HEK293 (cell line): ENCODE measurements around the gene KIF22.

Experiments used
- AEBP2 ChIP-seq: fragments of 450-650 bp; formaldehyde crosslinking; IDR thresholded peaks from 2 replicates; pipeline ENCODE4 v1.5.1; 2016; ENCODE audit warnings: missing biosample characterization, missing genetic modification characterization, borderline replicate concordance
- GLI4 ChIP-seq: fragments of 450-650 bp; formaldehyde crosslinking; IDR thresholded peaks from 2 replicates; pipeline ENCODE4 v1.5.1; 2016; ENCODE audit warnings: missing biosample characterization, missing genetic modification characterization
- KLF1 ChIP-seq: fragments of 450-650 bp; formaldehyde crosslinking; IDR thresholded peaks from 2 replicates; pipeline ENCODE4 v1.5.1; 2016; ENCODE audit warnings: missing biosample characterization, missing genetic modification characterization
- PBX3 ChIP-seq: sonication (generic); formaldehyde crosslinking; IDR thresholded peaks from 2 replicates; pipeline ENCODE4 v1.8.1; 2022; ENCODE audit warnings: mild to moderate bottlenecking, moderate library complexity, missing genetic modification reagents
- SALL2 ChIP-seq: fragments of 450-650 bp; formaldehyde crosslinking; IDR thresholded peaks from 2 replicates; pipeline ENCODE4 v1.5.0; 2017; ENCODE audit warnings: missing biosample characterization, mild to moderate bottlenecking, missing genetic modification characterization, borderline replicate concordance
- ZBTB1 ChIP-seq: fragments of 450-650 bp; formaldehyde crosslinking; IDR thresholded peaks from 2 replicates; pipeline ENCODE4 v1.5.1; 2016; ENCODE audit warnings: missing biosample characterization, missing genetic modification characterization
- ZBTB21 ChIP-seq: fragments of 450-650 bp; formaldehyde crosslinking; IDR thresholded peaks from 2 replicates; pipeline ENCODE4 v1.5.1; 2017; ENCODE audit warnings: missing biosample characterization, missing genetic modification characterization
- ZBTB48 ChIP-seq: fragments of 450-650 bp; formaldehyde crosslinking; IDR thresholded peaks from 2 replicates; pipeline ENCODE4 v1.5.1; 2016; ENCODE audit warnings: missing biosample characterization, missing genetic modification characterization
- ZNF138 ChIP-seq: fragments of 450-650 bp; formaldehyde crosslinking; IDR thresholded peaks from 2 replicates; pipeline ENCODE4 v1.5.1; 2016; ENCODE audit warnings: missing biosample characterization, missing genetic modification characterization, borderline replicate concordance
- ZNF324 ChIP-seq: fragments of 450-650 bp; formaldehyde crosslinking; IDR thresholded peaks from 2 replicates; pipeline ENCODE4 v1.5.1; 2016; ENCODE audit warnings: missing biosample characterization, missing genetic modification characterization
- ZNF350 ChIP-seq: fragments of 450-650 bp; formaldehyde crosslinking; IDR thresholded peaks from 2 replicates; pipeline ENCODE4 v1.5.0; 2017; ENCODE audit warnings: missing biosample characterization, mild to moderate bottlenecking, missing genetic modification characterization
- ZNF416 ChIP-seq: fragments of 450-650 bp; formaldehyde crosslinking; IDR thresholded peaks from 2 replicates; pipeline ENCODE4 v1.5.1; 2016; ENCODE audit warnings: missing biosample characterization, missing genetic modification characterization
- ZNF510 ChIP-seq: fragments of 450-650 bp; formaldehyde crosslinking; IDR thresholded peaks from 2 replicates; pipeline ENCODE4 v1.5.1; 2018; ENCODE audit warnings: mild to moderate bottlenecking, missing genetic modification characterization, missing biosample characterization; ENCODE audit not compliant: insufficient replicate concordance
- ZNF561 ChIP-seq: fragments of 450-650 bp; IDR thresholded peaks from 2 replicates; pipeline ENCODE4 v1.5.1; 2018; ENCODE audit warnings: missing biosample characterization, missing genetic modification characterization, borderline replicate concordance
- ZNF571 ChIP-seq: fragments of 450-650 bp; formaldehyde crosslinking; IDR thresholded peaks from 2 replicates; pipeline ENCODE4 v1.5.0; 2017; ENCODE audit warnings: missing biosample characterization, missing genetic modification characterization
- ZNF639 ChIP-seq: fragments of 450-650 bp; formaldehyde crosslinking; IDR thresholded peaks from 2 replicates; pipeline ENCODE4 v1.5.1; 2016; ENCODE audit warnings: missing biosample characterization, missing genetic modification characterization
- ZNF777 ChIP-seq: fragments of 450-650 bp; formaldehyde crosslinking; IDR thresholded peaks from 2 replicates; pipeline ENCODE4 v1.5.1; 2017; ENCODE audit warnings: missing biosample characterization, missing genetic modification characterization, borderline replicate concordance
- TF ChIP-seq, protein P1 (sequence below): fragments of 450-650 bp; formaldehyde crosslinking; IDR thresholded peaks from 2 replicates; pipeline ENCODE4 v1.5.1; 2016; ENCODE audit warnings: missing biosample characterization, missing genetic modification characterization
- TF ChIP-seq, protein P2 (sequence below): fragments of 450-650 bp; formaldehyde crosslinking; IDR thresholded peaks from 2 replicates; pipeline ENCODE4 v1.5.1; 2016; ENCODE audit warnings: missing biosample characterization, missing genetic modification characterization
- TF ChIP-seq, protein P3 (sequence below): fragments of 450-650 bp; formaldehyde crosslinking; IDR thresholded peaks from 2 replicates; pipeline ENCODE4 v1.5.1; 2016; ENCODE audit warnings: missing biosample characterization, missing genetic modification characterization
- TF ChIP-seq, protein P4 (sequence below): fragments of 450-650 bp; formaldehyde crosslinking; IDR thresholded peaks from 2 replicates; pipeline ENCODE4 v1.5.1; 2016; ENCODE audit warnings: missing biosample characterization, missing genetic modification characterization
- TF ChIP-seq, protein P5 (sequence below): fragments of 450-650 bp; IDR thresholded peaks from 2 replicates; pipeline ENCODE4 v1.5.1; 2018; ENCODE audit warnings: missing biosample characterization, mild to moderate bottlenecking, missing genetic modification characterization

Gene KIF22

GRCh38 chr16:29805232-29806098 lies 14.9 kb downstream of the KIF22 start (continued):
- TF ChIP-seq ZNF639 (peak; percentile 96), PBX3 (CRISPR knock-in tag) (peak; percentile 95), ZNF138 (no peak), KLF1 (tag by site-specific recombination) (peak; percentile 97), GLI4 (tag by site-specific recombination) (peak; percentile 87; the same call in 1 of the 2 replicates), ZNF324 (tag by site-specific recombination) (peak; percentile 94), ZBTB1 (0 out of 2 replicates have a peak, but pooled peaks have one; percentile 50), SALL2 (tag by site-specific recombination) (no peak), ZNF777 (0 out of 2 replicates have a peak, but pooled peaks have one; percentile 2), AEBP2 (tag by site-specific recombination) (0 out of 2 replicates have a peak, but pooled peaks have one; percentile 46), ZNF571 (tag by site-specific recombination) (no peak), ZNF416 (no peak; the same call in 1 of the 2 replicates), ZBTB48 (tag by site-specific recombination) (no peak), ZNF561 (tag by site-specific recombination) (peak; percentile 89; the same call in 1 of the 2 replicates), ZBTB21 (peak; percentile 64), ZNF350 (tag by site-specific recombination) (no peak), ZNF510 (tag by site-specific recombination) (no peak)
- TF ChIP-seq, protein P1, sequence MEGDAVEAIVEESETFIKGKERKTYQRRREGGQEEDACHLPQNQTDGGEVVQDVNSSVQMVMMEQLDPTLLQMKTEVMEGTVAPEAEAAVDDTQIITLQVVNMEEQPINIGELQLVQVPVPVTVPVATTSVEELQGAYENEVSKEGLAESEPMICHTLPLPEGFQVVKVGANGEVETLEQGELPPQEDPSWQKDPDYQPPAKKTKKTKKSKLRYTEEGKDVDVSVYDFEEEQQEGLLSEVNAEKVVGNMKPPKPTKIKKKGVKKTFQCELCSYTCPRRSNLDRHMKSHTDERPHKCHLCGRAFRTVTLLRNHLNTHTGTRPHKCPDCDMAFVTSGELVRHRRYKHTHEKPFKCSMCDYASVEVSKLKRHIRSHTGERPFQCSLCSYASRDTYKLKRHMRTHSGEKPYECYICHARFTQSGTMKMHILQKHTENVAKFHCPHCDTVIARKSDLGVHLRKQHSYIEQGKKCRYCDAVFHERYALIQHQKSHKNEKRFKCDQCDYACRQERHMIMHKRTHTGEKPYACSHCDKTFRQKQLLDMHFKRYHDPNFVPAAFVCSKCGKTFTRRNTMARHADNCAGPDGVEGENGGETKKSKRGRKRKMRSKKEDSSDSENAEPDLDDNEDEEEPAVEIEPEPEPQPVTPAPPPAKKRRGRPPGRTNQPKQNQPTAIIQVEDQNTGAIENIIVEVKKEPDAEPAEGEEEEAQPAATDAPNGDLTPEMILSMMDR, result peak; percentile 84
- TF ChIP-seq, protein P2, sequence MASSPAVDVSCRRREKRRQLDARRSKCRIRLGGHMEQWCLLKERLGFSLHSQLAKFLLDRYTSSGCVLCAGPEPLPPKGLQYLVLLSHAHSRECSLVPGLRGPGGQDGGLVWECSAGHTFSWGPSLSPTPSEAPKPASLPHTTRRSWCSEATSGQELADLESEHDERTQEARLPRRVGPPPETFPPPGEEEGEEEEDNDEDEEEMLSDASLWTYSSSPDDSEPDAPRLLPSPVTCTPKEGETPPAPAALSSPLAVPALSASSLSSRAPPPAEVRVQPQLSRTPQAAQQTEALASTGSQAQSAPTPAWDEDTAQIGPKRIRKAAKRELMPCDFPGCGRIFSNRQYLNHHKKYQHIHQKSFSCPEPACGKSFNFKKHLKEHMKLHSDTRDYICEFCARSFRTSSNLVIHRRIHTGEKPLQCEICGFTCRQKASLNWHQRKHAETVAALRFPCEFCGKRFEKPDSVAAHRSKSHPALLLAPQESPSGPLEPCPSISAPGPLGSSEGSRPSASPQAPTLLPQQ (tag by site-specific recombination), result peak; percentile 95
- TF ChIP-seq, protein P3, sequence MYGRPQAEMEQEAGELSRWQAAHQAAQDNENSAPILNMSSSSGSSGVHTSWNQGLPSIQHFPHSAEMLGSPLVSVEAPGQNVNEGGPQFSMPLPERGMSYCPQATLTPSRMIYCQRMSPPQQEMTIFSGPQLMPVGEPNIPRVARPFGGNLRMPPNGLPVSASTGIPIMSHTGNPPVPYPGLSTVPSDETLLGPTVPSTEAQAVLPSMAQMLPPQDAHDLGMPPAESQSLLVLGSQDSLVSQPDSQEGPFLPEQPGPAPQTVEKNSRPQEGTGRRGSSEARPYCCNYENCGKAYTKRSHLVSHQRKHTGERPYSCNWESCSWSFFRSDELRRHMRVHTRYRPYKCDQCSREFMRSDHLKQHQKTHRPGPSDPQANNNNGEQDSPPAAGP (tag by site-specific recombination), result peak; percentile 98
- TF ChIP-seq, protein P4, sequence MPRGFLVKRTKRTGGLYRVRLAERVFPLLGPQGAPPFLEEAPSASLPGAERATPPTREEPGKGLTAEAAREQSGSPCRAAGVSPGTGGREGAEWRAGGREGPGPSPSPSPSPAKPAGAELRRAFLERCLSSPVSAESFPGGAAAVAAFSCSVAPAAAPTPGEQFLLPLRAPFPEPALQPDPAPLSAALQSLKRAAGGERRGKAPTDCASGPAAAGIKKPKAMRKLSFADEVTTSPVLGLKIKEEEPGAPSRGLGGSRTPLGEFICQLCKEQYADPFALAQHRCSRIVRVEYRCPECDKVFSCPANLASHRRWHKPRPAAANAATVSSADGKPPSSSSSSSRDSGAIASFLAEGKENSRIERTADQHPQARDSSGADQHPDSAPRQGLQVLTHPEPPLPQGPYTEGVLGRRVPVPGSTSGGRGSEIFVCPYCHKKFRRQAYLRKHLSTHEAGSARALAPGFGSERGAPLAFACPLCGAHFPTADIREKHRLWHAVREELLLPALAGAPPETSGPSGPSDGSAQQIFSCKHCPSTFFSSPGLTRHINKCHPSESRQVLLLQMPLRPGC (tag by site-specific recombination), result peak; percentile 97
- TF ChIP-seq, protein P5, sequence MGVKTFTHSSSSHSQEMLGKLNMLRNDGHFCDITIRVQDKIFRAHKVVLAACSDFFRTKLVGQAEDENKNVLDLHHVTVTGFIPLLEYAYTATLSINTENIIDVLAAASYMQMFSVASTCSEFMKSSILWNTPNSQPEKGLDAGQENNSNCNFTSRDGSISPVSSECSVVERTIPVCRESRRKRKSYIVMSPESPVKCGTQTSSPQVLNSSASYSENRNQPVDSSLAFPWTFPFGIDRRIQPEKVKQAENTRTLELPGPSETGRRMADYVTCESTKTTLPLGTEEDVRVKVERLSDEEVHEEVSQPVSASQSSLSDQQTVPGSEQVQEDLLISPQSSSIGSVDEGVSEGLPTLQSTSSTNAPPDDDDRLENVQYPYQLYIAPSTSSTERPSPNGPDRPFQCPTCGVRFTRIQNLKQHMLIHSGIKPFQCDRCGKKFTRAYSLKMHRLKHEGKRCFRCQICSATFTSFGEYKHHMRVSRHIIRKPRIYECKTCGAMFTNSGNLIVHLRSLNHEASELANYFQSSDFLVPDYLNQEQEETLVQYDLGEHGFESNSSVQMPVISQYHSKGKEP (tag by site-specific recombination), result peak; percentile 87
